KMS-11 (cell line): Measurements from ENCODE around the gene ARFGAP1.

Experiments
- H2AFZ ChIP-seq: fragments of 200-600 bp; sonication (generic); 2 replicates; pipeline ENCODE4 v1.6.1; 2016; ENCODE audit warnings: antibody characterized with exemption, mixed run types, low read depth
- H3K27ac ChIP-seq: fragments of 200-600 bp; sonication (generic); 2 replicates; pipeline ENCODE4 v1.6.1; 2016; ENCODE audit warnings: mild to moderate bottlenecking, mixed run types
- H3K27me3 ChIP-seq: fragments of 200-600 bp; sonication (generic); 2 replicates; pipeline ENCODE4 v1.6.1; 2017; ENCODE audit warnings: mild to moderate bottlenecking, low read depth, mixed run types, moderate library complexity; ENCODE audit not compliant: insufficient read depth
- H3K36me3 ChIP-seq: fragments of 200-600 bp; sonication (generic); 2 replicates; pipeline ENCODE4 v1.6.1; 2017; ENCODE audit warnings: mild to moderate bottlenecking, mixed run types; ENCODE audit not compliant: insufficient read depth
- H3K4me1 ChIP-seq: fragments of 200-600 bp; sonication (generic); 2 replicates; pipeline ENCODE4 v1.6.1; 2016; ENCODE audit warnings: mild to moderate bottlenecking, low read depth, mixed run types; ENCODE audit not compliant: poor library complexity, severe bottlenecking
- H3K4me2 ChIP-seq: fragments of 200-600 bp; sonication (generic); 2 replicates; pipeline ENCODE4 v1.7.0; 2016; ENCODE audit warnings: mild to moderate bottlenecking, mixed run types
- H3K4me3 ChIP-seq: fragments of 200-600 bp; sonication (generic); IDR thresholded peaks from 2 replicates; pipeline ENCODE4 v1.6.1; 2017; ENCODE audit warnings: low read depth, low read length, mixed read lengths; ENCODE audit not compliant: insufficient read depth
- H3K79me2 ChIP-seq: fragments of 200-600 bp; sonication (generic); 2 replicates; pipeline ENCODE4 v1.6.1; 2016; ENCODE audit warnings: low read depth, mixed run types; ENCODE audit not compliant: insufficient read depth
- H3K9ac ChIP-seq: fragments of 200-600 bp; sonication (generic); 2 replicates; pipeline ENCODE4 v1.6.1; 2016; ENCODE audit warnings: mild to moderate bottlenecking, mixed run types
- H4K20me1 ChIP-seq: fragments of 200-600 bp; sonication (generic); 2 replicates; pipeline ENCODE4 v1.6.1; 2016; ENCODE audit warnings: mild to moderate bottlenecking, mixed run types; ENCODE audit not compliant: insufficient read depth
- TF ChIP-seq, protein P1 (sequence below): fragments of 200-600 bp; sonication (generic); conservative IDR thresholded peaks from 2 replicates; pipeline ENCODE4 v1.6.1; 2017; ENCODE audit warnings: low read depth, mild to moderate bottlenecking, antibody characterized with exemption, low read length, moderate library complexity, mixed read lengths

The ARFGAP1 gene

DNA sequence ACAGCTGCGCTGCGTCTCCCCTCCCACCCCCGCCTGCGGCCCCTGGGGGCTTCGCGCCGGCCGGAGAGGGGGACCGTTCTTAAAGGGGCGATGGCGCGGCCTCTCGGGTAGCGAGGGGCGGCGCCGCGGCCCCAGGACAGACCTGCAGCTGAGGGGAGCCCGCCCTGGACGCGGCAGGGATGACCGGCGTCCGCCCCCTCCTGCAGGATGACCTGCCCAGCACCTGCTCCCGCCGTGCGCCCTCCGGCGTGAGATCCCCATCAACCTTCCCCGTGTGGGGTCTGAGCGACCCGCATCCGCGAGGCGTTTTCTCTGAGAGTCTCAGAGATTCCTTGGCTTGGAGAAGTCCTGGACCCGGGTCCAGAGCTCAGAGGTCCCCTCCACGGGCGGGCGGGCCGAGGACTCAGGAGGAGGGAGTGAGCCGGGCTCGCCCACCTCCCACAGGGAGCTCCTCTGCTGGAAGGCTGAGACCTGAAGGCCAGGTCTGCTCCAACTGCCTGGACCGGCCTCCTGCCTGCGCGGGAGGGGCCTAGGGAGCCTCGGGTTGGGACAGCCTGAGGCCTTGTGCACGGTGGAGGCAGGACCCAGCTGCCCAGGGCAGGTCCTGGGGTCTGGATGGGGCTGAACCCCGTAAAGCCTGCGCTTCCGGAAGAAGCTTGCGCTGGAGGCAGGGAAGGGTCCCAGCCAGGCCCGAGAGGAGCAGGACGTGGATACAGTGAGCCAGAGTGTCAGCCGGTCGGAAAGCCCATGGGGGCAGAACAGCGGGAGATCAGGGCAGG lies 17.8 kb upstream of the ARFGAP1 start:
- Histone ChIP-seq H4K20me1 (no peaks in the 10 kb centered on the region), H3K27ac (no peak overlapping the region), H3K4me2 (no peak overlapping the region), H3K79me2 (no peaks in the 10 kb centered on the region), H2AFZ (no peak overlapping the region), H3K4me3 (no peak overlapping the region), H3K9ac (no peak overlapping the region), H3K4me1 (no peaks in the 10 kb centered on the region), H3K36me3 (no peaks in the 10 kb centered on the region), H3K27me3 (peaks cover 94% of the 10 kb centered on the region)
- TF ChIP-seq, protein P1, sequence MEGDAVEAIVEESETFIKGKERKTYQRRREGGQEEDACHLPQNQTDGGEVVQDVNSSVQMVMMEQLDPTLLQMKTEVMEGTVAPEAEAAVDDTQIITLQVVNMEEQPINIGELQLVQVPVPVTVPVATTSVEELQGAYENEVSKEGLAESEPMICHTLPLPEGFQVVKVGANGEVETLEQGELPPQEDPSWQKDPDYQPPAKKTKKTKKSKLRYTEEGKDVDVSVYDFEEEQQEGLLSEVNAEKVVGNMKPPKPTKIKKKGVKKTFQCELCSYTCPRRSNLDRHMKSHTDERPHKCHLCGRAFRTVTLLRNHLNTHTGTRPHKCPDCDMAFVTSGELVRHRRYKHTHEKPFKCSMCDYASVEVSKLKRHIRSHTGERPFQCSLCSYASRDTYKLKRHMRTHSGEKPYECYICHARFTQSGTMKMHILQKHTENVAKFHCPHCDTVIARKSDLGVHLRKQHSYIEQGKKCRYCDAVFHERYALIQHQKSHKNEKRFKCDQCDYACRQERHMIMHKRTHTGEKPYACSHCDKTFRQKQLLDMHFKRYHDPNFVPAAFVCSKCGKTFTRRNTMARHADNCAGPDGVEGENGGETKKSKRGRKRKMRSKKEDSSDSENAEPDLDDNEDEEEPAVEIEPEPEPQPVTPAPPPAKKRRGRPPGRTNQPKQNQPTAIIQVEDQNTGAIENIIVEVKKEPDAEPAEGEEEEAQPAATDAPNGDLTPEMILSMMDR = no peak

GRCh38 chr20:63255931-63256704 lies 16.5 kb upstream of the ARFGAP1 start:
- no peaks in the 10 kb centered on the region for H4K20me1 ChIP-seq
- TF ChIP-seq, protein P1 = no peak
- no peak overlapping the region for H3K9ac ChIP-seq
- H3K79me2 ChIP-seq = no peaks in the 10 kb centered on the region
- no peak overlapping the region for H3K4me3 ChIP-seq
- H3K27ac ChIP-seq = no peak overlapping the region
- no peaks in the 10 kb centered on the region for H3K4me1 ChIP-seq
- peaks cover 96% of the 10 kb centered on the region for H3K27me3 ChIP-seq
- no peak overlapping the region for H3K4me2 ChIP-seq
- H3K36me3 ChIP-seq = no peaks in the 10 kb centered on the region
- no peak overlapping the region for H2AFZ ChIP-seq

- no peak overlapping the region for H3K4me3 ChIP-seq
- H3K79me2 ChIP-seq = no peaks in the 10 kb centered on the region
- TF ChIP-seq, protein P1 = no peak
- no peak overlapping the region for H3K4me2 ChIP-seq
- H2AFZ ChIP-seq = no peak overlapping the region
- no peaks in the 10 kb centered on the region for H3K4me1 ChIP-seq
- peaks cover 96% of the 10 kb centered on the region for H3K27me3 ChIP-seq
- H4K20me1 ChIP-seq = no peaks in the 10 kb centered on the region
- H3K36me3 ChIP-seq = no peaks in the 10 kb centered on the region
- H3K27ac ChIP-seq = no peak overlapping the region
- H3K9ac ChIP-seq = no peak overlapping the region
Measured at GRCh38 chr20:63256954-63257353, 15.7 kb upstream of the ARFGAP1 start.

DNA sequence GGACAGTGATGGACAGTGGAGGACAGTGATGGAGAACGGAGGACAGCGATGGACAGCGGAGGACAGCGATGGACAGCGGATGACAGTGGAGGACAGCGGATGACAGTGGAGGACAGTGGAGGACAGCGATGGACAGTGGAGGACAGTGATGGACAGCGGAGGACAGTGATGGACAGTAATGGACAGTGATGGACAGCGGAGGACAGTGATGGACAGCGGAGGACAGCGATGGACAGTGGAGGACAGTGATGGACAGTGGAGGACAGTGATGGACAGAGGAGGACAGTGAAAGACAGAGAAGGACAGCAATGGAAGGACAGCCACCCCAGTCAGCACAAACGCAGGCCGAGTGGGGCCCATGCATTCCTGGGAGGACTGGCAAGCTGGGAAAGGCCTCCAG lies 15.0 kb upstream of the ARFGAP1 start:
- H3K27ac ChIP-seq = no peak overlapping the region
- peaks cover 96% of the 10 kb centered on the region for H3K27me3 ChIP-seq
- H4K20me1 ChIP-seq = no peaks in the 10 kb centered on the region
- H3K79me2 ChIP-seq = no peaks in the 10 kb centered on the region
- H2AFZ ChIP-seq = no peak overlapping the region
- no peak overlapping the region for H3K4me3 ChIP-seq
- H3K4me1 ChIP-seq = no peaks in the 10 kb centered on the region
- no peak overlapping the region for H3K9ac ChIP-seq
- TF ChIP-seq, protein P1 = no peak
- H3K4me2 ChIP-seq = no peak overlapping the region
- H3K36me3 ChIP-seq = no peaks in the 10 kb centered on the region
